Measurements from ENCODE around the gene DCAF15. TPM values are rescaled to one million over a fixed set of nuclear protein-coding genes. Genes with fewer than 3 reads are reported as not detected.
"Not testable (repeated sequence)": the region's sequence is repeated elsewhere in the genome, so short reads cannot be mapped to it uniquely, and the experiment has no call there.

DCAF15 gene
- total RNA-seq, 2 donors from 2014 or later: 88.2 to 95.8 TPM

DNA sequence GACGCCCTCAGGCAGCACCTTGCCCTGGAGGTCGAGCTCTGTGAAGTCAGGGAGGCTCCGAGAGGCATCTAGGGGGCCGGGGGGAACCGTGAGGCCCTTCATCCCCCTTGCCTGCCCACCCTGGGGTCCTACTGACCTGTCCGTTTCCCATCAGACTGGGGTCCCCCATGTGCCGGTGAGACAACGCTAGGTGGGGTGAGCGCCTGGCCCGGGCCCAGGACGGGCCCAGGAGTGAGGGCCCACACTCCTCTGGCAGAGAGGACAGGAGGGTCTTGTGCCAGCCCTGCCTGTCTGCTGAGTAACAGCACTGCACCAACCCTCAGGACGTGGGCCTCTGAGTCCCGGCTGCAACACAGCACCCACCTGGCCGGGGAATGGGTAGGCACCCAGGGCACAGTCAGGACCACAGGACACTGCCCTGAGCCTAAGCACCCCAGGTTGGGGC is 14.4 kb downstream of the DCAF15 start:
- H3K27ac Mint-ChIP-seq: no peak overlapping the region
- H3K4me3 Mint-ChIP-seq: no peak overlapping the region
- H3K4me1 Mint-ChIP-seq: peaks cover 2% of the 10 kb centered on the region
- no peaks in the 10 kb centered on the region for H3K27me3 Mint-ChIP-seq
- peaks cover 4% of the 10 kb centered on the region for H3K36me3 Mint-ChIP-seq (ENCODE audit: low read depth)
- DNase-seq (no peak), ATAC-seq (no peak)
- no peaks in the 10 kb centered on the region for H3K9me3 ChIP-seq (ENCODE audit: control insufficient read depth, low read length, poor library complexity, severe bottlenecking)

DNA sequence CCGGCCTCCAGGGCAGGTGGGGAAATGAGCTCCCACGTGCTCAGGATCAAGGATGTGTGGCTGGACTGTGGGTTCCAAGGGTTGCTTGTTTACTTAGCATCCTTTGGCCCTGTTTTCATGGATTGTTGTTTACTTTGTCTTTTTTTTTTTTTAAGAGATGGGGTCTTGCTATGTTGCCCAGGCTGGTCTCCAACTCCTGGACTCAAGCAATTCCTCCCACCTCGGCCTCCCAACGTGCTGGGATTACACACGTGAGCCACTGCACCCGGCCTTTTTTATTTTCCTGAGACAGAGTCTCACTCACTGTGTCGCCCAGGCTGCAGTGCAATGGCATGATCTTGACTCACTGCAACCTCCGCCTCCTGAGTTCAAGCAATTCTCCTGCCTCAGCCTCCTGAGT is 14.9 kb downstream of the DCAF15 start:
- not testable (repeated sequence) for H3K27me3 Mint-ChIP-seq; H3K9me3 ChIP-seq (ENCODE audit: control insufficient read depth, low read length, poor library complexity, severe bottlenecking); H3K36me3 Mint-ChIP-seq (ENCODE audit: low read depth); DNase-seq; H3K27ac Mint-ChIP-seq; ATAC-seq; H3K4me1 Mint-ChIP-seq; H3K4me3 Mint-ChIP-seq

DNA sequence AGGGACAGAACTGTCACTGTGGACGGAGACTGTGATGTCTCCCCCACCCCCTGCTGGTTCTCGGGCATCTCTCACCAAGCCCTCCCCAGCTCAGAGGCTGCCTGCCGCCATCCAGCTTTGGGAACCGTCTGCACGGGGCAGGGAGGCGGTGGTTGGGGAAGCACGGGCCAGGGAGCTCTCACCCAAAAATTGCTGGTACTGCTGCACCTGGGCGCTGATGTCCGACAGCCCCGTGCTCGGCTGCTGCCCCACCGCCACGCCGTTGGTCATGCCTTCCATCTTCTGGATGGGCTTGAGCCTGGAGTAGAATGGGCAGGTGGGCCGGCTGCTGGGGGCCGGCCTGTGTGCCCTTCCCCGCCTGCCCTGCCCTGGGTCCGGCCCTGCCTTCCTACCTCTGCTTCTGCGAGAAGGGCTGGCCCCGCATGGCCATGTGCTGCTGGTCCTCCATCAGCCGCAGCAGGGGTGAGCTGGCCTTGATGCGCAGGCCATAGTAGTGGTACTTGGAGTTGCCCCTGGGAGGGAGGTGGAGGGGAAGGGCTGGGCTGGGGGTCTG is 16.1 kb downstream of the DCAF15 start:
- no peak for ATAC-seq
- Mint-ChIP-seq H3K27ac (no peak overlapping the region), H3K36me3 (ENCODE audit: low read depth) (peaks cover 4% of the 10 kb centered on the region), H3K4me1 (peaks cover 2% of the 10 kb centered on the region), H3K27me3 (no peaks in the 10 kb centered on the region), H3K4me3 (no peak overlapping the region)
- DNase-seq: no peak
- H3K9me3 ChIP-seq (ENCODE audit: control insufficient read depth, low read length, poor library complexity, severe bottlenecking): no peaks in the 10 kb centered on the region

DNA sequence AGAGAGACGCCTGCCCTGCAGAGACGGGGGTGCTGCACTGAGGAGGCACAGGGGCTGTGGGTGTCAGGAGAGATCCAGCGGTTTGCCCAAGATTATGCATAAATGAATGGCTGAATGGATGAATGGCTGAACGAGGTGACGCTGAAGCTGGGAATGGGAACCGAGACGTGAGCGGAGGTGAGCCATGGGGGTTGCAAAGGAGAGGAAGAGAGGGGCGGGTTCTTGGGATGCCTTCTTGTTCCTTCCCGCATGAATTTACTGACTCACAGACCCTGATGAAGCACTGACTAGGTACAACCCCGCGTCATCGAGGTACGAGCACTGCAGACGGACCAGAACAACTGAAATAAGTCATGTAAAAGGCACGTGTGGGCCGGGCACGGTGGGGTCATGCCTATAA is 16.7 kb downstream of the DCAF15 start:
- no peaks in the 10 kb centered on the region for H3K9me3 ChIP-seq (ENCODE audit: control insufficient read depth, low read length, poor library complexity, severe bottlenecking)
- Mint-ChIP-seq H3K4me3 (peak overlapping the region; percentile 58), H3K27me3 (no peaks in the 10 kb centered on the region), H3K36me3 (ENCODE audit: low read depth) (peaks cover 4% of the 10 kb centered on the region), H3K27ac (no peak overlapping the region), H3K4me1 (peaks cover 4% of the 10 kb centered on the region)
- ATAC-seq: no peak
- DNase-seq: no peak

DNA sequence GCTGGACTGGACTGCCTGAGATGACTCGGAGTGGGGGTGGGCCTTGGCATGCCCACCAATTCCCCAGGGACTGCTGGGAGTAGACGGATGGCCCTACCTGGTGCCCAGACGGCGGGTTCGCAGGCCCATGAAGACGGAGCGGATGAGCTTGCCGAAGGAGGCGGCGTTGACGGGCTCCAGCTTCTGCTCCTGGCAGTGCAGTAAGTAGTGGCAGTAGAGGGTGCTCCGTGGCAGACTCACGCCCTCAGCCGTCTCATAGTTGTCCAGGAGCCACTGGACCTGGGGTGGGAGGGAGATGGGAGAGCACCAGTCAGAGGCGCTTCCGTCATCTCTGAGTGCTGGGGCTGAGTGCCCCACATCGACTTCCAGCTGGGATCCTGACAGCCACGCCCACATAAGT is 17.6 kb downstream of the DCAF15 start:
- Mint-ChIP-seq H3K27ac (no peak overlapping the region), H3K27me3 (no peaks in the 10 kb centered on the region), H3K4me1 (peaks cover 10% of the 10 kb centered on the region), H3K4me3 (no peak overlapping the region), H3K36me3 (ENCODE audit: low read depth) (peaks cover 4% of the 10 kb centered on the region)
- ATAC-seq: no peak
- no peaks in the 10 kb centered on the region for H3K9me3 ChIP-seq (ENCODE audit: control insufficient read depth, low read length, poor library complexity, severe bottlenecking)
- DNase-seq: no peak

- ATAC-seq; H3K9me3 ChIP-seq (ENCODE audit: control insufficient read depth, low read length, poor library complexity, severe bottlenecking); H3K4me3 Mint-ChIP-seq; DNase-seq; H3K27me3 Mint-ChIP-seq; H3K36me3 Mint-ChIP-seq (ENCODE audit: low read depth); H3K27ac Mint-ChIP-seq: not testable (repeated sequence)
- H3K4me1 Mint-ChIP-seq: peaks cover 21% of the 10 kb centered on the region
Measured at GRCh38 chr19:13971868-13972267, 19.6 kb downstream of the DCAF15 start.

GRCh38 chr19:13972368-13973155 is 20.3 kb downstream of the DCAF15 start:
- no peak overlapping the region for H3K4me3 Mint-ChIP-seq
- DNase-seq (no peak), ATAC-seq (no peak)
- no peaks in the 10 kb centered on the region for H3K27me3 Mint-ChIP-seq
- no peaks in the 10 kb centered on the region for H3K9me3 ChIP-seq (ENCODE audit: control insufficient read depth, low read length, poor library complexity, severe bottlenecking)
- peaks cover 21% of the 10 kb centered on the region for H3K4me1 Mint-ChIP-seq
- H3K27ac Mint-ChIP-seq: peak overlapping the region; percentile 54
- H3K36me3 Mint-ChIP-seq (ENCODE audit: low read depth): peaks cover 4% of the 10 kb centered on the region

GRCh38 chr19:13973479-13973878 is 21.2 kb downstream of the DCAF15 start:
- H3K4me1 Mint-ChIP-seq: peaks cover 21% of the 10 kb centered on the region
- H3K27ac Mint-ChIP-seq: peak overlapping the region; percentile 80
- H3K9me3 ChIP-seq (ENCODE audit: control insufficient read depth, low read length, poor library complexity, severe bottlenecking); H3K4me3 Mint-ChIP-seq; H3K27me3 Mint-ChIP-seq; ATAC-seq; DNase-seq; H3K36me3 Mint-ChIP-seq (ENCODE audit: low read depth): not testable (repeated sequence)

GRCh38 chr19:13974073-13974472 is 21.8 kb downstream of the DCAF15 start:
- peak; percentile 81 for ATAC-seq
- Mint-ChIP-seq H3K4me1 (peaks cover 18% of the 10 kb centered on the region), H3K4me3 (no peak overlapping the region), H3K36me3 (ENCODE audit: low read depth) (peaks cover under 1% of the 10 kb centered on the region), H3K27me3 (no peaks in the 10 kb centered on the region), H3K27ac (peak overlapping the region; percentile 80)
- no peaks in the 10 kb centered on the region for H3K9me3 ChIP-seq (ENCODE audit: control insufficient read depth, low read length, poor library complexity, severe bottlenecking)
- no peak for DNase-seq

DNA sequence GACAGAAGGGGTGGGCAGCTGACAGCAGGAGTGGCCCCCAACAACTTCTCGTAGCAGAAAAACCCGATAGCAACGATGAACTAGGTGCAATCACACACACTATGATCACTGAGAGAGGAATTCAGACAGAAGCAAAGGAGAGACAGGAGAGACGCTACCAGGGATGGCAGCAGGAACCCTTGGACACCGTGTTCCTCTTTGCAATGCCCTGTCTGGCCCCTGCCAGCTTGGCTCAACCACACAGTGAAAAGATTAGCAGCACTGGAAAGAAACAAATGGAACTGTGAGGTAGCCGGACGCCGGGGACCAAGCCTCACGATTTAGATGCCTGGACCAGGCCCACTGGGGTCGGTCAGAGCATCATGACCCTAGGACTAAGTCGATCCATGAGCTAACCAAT is 23.6 kb downstream of the DCAF15 start:
- Mint-ChIP-seq H3K27ac (peak overlapping the region; percentile 80), H3K36me3 (ENCODE audit: low read depth) (no peaks in the 10 kb centered on the region), H3K4me1 (peaks cover 18% of the 10 kb centered on the region), H3K4me3 (peak overlapping the region; percentile 71), H3K27me3 (no peaks in the 10 kb centered on the region)
- ATAC-seq (no peak), DNase-seq (no peak)
- H3K9me3 ChIP-seq (ENCODE audit: control insufficient read depth, low read length, poor library complexity, severe bottlenecking): no peaks in the 10 kb centered on the region

GRCh38 chr19:13976446-13976845 is 24.1 kb downstream of the DCAF15 start:
- Mint-ChIP-seq H3K4me1 (peaks cover 18% of the 10 kb centered on the region), H3K27me3 (no peaks in the 10 kb centered on the region), H3K4me3 (peak overlapping the region; percentile 71), H3K36me3 (ENCODE audit: low read depth) (no peaks in the 10 kb centered on the region), H3K27ac (peak overlapping the region; percentile 81)
- no peak for ATAC-seq
- no peak for DNase-seq
- no peaks in the 10 kb centered on the region for H3K9me3 ChIP-seq (ENCODE audit: control insufficient read depth, low read length, poor library complexity, severe bottlenecking)

DNA sequence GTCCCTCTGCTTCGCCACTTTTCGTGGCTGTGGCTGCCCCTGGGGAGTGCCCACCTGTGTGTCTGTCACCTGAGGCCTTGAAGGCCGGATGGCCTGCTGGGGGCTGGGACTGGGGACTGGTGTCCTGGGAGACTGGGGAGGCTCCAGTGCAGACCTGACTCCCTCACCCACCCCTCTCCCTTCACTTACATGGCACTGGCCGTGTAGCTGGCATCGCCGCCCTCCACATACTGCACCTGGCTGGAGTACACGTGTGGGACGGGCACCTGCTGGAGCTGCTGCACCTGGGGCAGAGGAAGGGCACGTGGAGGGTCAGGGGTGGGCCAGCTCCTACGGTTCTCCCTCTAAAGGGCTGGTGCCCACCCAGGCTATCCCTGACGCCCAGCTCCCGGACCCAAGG is 25.5 kb downstream of the DCAF15 start:
- ATAC-seq (no peak), DNase-seq (no peak)
- H3K9me3 ChIP-seq (ENCODE audit: control insufficient read depth, low read length, poor library complexity, severe bottlenecking): no peaks in the 10 kb centered on the region
- Mint-ChIP-seq H3K4me3 (peak overlapping the region; percentile 75), H3K27me3 (no peaks in the 10 kb centered on the region), H3K27ac (peak overlapping the region; percentile 53), H3K36me3 (ENCODE audit: low read depth) (no peaks in the 10 kb centered on the region), H3K4me1 (peaks cover 21% of the 10 kb centered on the region)

DNA sequence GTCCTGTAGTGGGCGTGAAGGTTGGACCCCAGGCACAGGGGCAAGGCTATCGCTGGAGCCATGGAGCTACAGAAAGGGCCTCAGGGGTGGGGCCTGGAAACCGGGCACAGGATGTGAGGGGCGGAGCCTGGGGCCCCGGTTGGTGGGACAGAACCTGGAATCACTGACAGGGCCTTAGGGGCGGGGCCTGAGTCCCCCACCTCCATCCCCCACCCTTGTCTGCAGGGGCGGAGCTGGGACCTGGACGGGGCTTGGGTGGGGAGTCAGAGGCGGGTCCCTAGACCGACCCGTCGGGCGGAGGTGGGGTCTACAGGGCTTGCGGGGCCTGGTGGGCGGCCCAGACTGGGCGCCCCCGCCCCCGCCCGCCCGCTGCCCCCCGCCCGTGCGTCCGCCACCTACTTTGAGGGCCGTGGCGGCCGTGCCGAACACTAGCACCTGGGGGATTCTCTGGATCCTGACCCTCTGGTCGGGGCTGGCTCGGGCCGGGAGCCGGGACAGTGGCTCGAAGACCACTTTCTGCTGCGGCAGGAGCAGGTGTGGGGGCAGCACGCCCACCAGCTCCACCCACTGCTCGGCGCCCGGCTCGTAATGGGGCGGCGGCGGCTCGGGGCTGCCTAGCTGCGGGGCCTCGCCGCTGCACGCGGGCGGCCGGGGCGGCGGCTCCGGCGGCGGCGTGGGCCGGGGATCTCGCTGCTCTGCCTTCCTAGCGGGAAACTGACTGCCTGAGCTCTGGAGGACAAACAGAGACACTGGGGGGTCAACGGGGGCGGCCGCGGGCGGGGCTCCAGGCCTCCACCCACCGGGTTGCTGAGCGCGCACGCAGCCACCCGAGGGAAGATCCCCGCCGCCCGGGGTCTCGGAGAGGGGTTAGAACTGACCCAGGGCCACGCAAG is 26.3 kb downstream of the DCAF15 start:
- Mint-ChIP-seq H3K4me3 (peak overlapping the region; percentile 75), H3K27me3 (no peaks in the 10 kb centered on the region), H3K36me3 (ENCODE audit: low read depth) (no peaks in the 10 kb centered on the region), H3K27ac (no peak overlapping the region), H3K4me1 (peaks cover 27% of the 10 kb centered on the region)
- H3K9me3 ChIP-seq (ENCODE audit: control insufficient read depth, low read length, poor library complexity, severe bottlenecking): no peaks in the 10 kb centered on the region
- DNase-seq: no peak
- ATAC-seq: no peak
